Body of pancreas (tissue), 4 donors: Measurements from ENCODE around the gene UTP11.

Experiments used
- CTCF ChIP-seq, 7 experiments: fragments of 450-650 bp in 4 of 7; fragments of 200-600 bp in 3 of 7; sonication (generic) in 3 of 7; IDR thresholded peaks; one replicate each; pipeline ENCODE4 v1.5.1; 2016 to 2019; ENCODE audit warnings: antibody characterized with exemption in 7 of 7
- POLR2A ChIP-seq, 3 donors: fragments of 450-650 bp; IDR thresholded peaks; one replicate each; pipeline ENCODE4 v1.6.1; 2016; ENCODE audit warnings: antibody characterized with exemption in 3 of 3, mild to moderate bottlenecking in 2 of 3

- TF ChIP-seq CTCF (IDR thresholded peaks at IDR 0.05) = no peak
- TF ChIP-seq POLR2A (IDR thresholded peaks at IDR 0.05) = no peak
Observed at GRCh38 chr1:37997256-37998088, 15.1 kb upstream of the UTP11 start.
